ENCODE results near the gene MAP2K3.
"Not testable (repeated sequence)": the region's sequence is repeated elsewhere in the genome, so short reads cannot be mapped to it uniquely, and the experiment has no call there.

Gene MAP2K3

DNA sequence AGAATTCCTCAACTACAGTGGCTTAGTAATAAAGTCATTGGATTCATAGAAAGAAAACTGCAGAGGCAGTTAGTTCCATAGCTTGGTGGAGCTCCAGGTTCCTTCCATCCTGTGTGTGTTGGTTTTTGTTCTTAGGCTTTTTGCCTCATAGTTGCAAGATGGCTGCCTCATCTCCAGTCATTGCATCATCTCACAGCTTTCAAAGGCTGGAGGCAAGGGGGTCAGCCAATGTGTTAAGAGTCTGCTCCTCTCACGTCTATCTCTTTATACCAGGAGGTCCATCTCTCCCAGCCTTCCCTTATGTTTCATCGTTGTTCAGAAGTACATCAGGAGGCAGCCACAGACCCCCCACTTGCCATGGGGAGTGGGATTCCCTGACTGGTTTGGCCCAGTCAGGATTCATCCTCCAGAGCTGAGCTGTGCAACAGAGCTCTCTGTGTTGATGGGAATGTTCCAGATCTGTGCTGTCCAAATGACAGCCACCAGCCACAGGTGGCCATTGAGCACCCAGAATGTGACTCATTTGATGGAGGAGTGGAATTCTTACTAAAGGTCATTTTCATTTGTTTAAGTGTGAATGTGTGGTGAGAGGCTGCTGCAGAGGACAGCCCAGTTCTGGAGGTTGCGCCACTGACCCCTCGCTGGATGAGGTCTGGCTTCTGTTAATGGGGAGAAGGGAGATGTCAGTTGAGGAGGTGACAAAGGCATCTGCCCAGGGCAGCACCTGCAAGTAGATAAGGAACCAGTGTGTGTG is 52.2 kb downstream of the MAP2K3 start:
- DNase-seq = not testable (repeated sequence)

DNA sequence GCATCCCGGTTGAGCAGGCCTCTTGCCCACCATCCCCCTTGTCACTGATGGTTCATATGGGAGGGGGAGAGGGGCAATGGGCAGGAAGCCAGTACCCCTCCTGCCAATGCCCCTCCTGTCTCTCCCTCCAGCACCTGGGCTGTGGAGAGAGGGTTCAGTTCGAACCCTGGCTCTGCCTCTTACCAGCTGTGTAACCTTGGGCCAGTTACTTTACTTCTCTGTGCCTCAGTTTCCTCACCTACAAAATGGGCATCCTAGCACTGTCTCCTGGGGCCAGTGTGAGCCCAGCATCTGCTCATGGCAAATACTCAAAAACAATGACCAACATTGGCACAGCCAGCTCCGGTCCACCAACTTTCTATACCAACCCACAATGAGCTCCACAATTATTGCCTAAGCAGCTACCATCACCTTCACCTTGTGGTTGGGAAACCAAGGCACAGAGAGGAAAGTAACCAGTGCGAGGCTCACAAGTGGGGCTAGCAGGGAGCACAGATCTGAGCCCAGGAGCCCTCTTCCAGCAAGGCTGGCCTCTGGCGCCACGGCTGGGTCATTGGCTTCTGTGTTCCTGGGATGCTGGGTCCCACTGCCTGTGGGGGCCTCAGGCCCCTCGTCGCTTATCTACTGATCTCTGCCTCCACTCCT is 53.6 kb downstream of the MAP2K3 start:
- DNase-seq = not testable (repeated sequence)

DNA sequence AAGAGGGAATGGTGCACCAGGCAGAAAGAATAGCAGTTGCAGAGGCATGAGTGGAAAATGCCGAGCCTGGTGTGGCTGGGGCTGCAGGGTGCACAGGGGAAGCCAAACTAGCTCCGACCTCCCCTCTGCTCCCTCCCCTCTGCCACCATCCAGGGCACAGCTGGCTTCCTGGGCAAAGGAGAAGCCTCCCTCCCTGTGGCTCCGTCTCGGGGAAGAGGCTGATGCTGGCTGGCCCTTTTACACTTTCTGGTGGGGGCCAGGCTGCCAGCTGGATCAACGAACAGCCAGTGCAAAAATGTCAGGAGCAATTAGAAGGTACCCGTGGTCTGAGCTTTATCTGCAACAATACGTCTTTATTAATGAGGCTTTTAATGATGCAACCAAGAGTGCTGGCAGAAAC is 54.5 kb downstream of the MAP2K3 start:
- no peak for DNase-seq

DNA sequence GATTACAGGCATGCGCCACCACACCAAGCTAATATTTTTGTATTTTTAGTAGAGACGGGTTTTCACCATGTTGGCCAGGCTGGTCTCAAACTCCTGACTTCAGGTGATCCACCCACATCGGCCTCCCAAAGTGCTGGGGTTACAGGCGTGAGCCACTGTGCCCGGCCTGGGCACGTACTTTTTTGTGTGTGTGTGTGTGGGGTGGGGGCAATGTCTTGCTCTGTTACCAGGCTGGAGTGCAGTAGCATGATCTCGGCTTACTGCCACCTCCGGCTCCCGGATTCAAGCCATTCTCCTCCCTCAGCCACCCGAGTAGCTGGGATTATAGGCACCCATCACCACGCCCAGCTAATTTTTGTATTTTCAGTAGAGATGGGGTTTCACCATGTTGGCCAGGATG is 55.1 kb downstream of the MAP2K3 start:
- not testable (repeated sequence) for DNase-seq

DNA sequence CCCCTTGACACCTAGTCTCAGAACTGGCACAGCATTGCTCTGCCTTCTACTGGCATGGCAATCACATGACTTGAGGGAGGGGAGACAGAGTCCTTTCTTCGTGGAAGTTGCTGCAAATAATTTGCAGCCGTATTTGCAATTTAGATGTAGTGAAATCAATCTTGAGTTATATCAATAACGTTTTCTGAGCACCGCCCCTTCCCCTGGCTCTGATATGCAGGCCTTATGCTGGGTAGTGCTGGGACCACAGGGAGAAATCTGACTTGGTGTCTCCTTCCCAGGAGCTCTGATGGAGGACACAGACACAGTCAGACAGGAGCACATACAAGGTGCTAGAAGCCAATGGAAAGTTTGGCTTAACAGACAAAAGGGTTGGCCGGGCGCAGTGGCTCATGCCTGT is 55.9 kb downstream of the MAP2K3 start:
- DNase-seq = not testable (repeated sequence)

DNA sequence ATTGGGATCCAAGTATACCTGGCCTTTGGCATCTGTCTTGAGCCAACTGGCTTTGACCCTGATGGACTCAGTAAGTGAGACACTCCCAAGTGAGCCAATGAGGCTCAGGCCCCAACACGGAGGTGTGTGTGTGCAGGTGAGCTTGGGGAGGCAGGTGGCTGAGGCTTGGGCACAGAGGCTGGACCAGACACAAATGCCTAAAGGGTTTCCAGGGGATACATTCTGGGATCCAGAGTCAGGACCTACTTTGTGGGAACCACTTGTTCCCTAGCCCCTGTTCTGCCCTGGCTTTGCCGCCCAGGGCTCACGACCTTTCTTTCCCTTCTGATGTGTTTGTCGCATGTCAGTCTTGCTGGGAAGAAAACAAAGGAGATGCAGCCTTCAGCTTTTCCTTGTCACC is 56.8 kb downstream of the MAP2K3 start:
- not testable (repeated sequence) for DNase-seq

DNA sequence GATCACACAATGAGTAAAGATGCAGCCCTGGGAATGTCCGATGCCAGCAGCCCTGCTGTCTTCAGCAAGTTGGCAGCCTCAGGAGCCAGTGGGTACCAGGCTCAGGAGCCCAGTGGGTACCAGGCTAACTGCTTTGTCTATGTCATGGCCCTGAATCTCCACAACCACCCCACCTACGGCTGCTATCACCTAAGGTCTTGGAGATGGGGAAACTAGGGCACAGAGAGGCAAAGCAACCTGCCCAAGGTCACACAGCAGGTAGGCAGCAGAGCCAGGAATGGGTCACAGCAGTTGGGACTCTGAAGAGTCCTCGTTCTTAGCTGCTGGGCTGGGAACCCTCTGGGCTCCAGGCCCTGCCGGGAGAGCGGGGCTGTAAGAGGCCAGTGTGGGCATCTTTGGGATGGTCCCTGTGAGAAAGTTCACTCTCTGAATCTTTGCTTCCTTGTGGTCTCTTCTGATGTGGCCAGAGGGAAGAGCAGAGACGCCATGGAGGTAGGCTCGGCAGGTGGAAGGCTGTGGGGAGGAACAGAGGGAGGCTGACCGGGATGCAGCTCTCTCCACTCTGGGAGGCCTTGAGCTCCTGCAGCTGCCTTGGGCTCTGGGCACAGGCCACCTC is 57.5 kb downstream of the MAP2K3 start:
- not testable (repeated sequence) for DNase-seq

DNA sequence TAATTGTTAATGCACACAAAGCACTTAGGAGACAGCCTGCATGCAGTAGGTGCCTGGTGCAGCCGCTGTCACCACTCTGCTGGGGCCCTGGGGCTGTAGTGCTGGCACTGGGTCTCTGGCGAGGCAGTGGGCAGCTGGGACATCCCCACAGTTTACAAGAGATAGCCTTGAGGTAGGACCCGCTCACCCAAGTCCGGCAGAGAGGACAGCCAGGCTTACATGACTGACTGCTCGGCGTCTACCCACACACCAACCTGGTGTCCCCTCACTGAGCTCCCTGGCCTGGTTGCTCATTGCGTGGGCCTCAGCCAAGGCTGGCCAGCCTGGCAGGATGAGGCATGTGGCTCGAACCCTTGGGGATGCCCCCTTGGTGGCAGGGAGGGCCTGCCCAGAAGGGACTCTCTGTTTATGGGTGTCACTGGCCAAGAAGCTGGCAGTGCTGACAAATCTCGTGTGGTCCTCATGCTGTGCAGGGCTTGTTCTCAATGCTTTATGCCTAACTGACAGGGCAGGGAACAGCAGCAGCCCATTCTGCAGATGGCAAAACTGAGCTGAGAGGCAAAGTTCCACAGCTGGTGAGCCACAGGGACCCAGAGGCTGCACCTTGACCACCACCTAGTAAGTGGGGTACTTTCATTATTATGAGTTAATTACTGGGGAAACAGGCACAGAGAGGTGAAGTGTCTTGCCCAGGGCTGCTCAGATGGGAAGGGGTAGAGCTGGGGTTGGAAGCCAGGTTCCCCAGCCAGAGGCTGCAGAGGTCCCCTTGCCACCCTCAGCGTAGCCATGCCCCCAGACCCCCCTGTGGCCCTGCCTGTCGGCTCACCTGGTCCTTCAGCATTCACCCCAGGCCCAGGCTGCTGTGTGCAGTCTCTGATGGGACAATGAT is 58.8 kb downstream of the MAP2K3 start:
- not testable (repeated sequence) for DNase-seq

DNA sequence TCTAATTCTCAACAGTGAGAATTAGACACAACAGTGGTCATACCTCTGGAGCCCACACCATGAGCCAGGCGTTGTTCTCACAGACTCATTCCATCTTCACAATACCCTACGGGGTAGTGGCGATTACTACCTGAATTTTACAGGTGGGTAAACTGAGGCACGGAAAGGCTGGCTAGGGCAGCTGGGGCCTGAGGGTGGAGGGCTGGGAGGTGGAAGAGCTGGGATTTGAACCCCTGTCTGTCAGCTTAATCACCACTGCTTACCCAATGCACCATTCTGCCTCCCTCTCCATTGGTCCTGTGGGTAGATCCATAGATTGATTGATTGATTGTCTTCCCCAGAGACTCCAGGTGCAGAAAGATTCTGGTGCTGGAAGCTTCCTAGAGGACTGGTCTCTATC is 60.3 kb downstream of the MAP2K3 start:
- not testable (repeated sequence) for DNase-seq

DNA sequence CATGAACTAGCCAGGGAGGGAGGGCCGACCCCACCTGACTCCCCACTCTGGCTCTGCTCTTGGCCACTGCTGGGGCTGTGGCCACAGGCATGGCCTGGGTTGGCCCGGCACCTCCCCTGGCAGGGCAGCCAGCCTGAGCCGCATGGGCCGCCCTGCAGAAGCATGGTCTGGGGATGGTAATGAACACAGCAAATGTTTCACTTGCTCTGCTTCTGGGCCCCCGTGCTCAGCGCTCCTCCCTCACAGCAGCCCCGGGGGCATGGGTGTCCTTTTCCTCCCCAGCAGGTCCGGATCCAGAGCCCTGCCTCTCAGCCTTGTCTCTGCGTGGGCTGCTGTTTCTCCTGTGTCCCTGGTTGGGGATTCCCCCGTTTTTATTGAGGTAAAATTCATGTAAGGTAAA is 60.7 kb downstream of the MAP2K3 start:
- DNase-seq = no peak

DNA sequence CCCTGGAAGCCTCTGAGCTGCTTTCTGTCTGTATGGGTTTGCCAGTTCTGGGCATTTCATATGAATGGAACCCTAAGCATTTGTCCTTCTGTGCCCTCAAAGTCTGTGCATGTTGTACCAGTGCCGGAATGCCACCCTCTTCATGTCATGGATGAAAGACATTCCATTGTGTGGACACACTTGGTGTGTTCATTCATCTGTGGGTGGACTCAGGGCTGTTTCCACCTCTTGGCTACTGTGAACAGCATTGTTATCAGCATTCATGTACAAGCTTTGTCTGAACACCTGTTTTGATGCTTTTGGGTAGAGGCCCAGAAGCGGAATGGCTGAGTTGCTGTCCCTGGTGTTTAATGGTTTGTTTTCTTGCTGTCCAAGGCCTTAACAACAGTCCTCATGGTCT is 61.6 kb downstream of the MAP2K3 start:
- not testable (repeated sequence) for DNase-seq

DNA sequence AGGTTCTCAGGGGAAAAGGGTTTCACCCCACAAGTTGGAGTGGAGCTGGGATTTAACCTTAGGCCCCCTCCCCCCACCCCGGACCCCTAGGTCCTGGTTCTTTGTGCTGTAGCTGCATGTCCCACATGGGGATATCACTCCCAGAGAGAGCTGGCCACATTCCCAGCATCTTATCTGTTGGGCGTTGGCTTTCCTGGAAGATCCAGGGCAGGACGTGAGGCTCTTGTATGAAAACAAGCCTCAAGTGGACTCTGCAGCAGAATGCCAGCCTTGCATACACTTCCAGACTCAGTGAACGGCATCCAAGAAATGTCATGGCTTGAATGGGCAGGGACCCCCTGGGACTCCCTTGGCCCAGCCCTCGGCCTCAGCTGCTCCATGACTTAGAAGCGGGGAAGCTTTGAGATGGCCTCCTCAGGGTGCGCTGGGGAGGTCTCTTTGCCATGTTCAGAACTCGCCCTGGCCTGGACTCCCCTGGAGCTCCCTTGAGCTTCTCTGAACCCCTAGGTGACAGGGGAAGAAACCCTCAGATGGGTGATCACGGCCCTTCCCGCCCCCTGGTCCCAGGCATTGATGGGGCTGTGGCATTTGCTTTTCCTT is 62.2 kb downstream of the MAP2K3 start:
- not testable (repeated sequence) for DNase-seq

DNA sequence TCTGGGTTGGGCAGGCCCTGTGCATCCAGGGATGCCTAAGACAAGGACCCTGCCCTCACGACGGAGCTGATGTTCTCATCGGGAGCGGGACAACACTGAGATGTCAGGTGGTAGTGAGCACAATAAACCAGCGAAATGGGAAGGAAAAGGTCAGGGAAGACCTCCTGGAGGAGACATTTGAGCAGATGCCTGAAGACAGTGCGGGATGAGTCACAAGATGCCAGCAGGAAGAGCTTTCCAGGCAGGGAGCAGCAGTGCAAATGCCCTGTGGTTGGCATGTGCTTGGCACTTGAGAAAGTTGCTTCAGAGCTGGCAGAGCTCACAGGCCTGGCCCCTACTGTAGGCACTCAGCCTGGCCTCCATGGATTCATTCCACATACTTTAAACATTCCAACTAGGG is 63.1 kb downstream of the MAP2K3 start:
- not testable (repeated sequence) for DNase-seq

DNA sequence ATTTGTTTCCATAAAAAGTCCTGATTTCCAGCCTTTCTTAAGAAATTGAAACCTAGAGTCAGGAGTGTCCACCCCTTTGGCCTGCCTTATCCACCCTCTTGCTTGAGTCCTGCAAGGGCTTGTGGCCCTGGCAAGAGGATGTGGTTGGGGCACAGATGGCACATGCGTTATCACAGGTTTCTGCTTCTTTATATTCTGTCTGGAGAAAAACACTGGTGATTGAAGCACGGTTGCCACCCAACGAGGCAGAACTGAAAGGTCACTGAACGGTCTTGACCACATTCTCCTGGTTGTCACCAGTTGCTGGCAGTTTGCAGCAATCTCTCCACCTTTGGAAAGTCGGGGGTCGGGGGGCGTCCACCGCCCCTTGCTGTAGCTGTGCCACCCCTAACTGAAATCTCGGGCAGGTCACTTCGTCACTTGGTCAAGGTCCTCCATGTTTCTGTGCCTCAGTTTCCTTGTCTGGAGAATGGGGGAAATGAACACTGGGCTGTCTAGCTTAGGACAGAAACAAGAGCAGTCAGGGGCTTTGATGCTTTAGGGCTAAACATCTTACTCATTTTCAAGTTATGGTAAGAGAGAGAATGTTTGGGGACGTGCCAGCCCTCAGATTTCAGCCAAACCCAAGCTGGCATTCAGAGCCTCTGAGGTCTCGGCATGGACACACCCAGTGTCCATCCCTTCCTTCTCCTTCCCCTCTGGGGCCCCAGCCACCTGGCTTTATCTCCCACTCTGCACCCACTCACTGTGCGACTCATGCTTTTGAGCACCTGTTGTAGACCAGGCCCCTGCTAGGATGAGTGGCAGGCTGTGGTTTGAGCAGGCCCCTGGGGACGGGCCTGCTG is 63.8 kb downstream of the MAP2K3 start:
- not testable (repeated sequence) for DNase-seq

DNA sequence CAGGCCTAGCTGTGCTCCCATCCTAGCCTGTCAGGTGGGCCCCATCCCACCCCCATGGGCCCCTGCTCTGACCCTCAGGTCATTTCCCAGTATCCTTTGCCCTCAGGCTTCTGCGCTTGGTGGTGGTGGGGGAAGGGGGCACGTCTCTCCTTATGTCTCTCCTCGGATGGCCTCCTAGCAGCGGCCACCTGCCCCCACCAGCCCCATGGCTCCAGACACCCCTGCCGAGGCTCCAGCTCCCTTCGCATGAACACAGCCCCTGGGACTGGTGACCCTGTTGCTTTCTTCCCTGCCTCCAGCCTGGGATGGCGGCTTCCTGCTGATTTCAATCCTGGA is 64.4 kb downstream of the MAP2K3 start:
- not testable (repeated sequence) for DNase-seq

DNA sequence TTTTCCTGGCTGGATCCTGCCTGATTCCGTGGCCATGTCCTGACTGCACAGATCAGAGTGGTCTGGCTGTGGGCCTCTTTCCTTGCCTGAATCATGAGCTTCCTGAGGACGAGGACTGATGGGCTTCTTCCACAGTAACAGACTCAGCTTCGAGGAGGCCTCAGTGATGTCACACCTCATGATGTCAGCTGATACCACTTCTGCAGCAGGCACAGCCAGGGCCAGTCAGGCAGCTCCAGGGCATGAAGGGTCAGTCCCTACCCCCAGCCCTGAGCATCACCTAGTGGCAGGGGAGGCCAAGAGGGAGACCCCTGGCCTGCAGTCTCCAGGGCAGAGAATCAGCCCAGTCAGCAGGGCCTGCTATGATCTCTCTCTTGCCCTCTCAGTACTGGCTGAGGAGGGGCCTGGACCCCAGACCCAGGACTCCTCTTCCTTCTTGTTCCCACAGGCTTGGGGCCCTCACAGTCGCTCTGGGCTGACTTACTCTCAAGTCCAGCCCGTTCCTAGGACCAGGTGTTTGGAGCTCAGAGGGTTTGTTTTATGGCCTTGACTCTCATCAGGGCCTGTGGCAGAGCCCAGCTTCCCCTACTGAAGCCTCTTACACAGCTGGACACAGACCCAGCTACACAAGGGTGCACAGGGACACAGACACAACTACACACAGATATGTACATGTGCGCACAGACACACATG is 65.0 kb downstream of the MAP2K3 start:
- DNase-seq = not testable (repeated sequence)

DNA sequence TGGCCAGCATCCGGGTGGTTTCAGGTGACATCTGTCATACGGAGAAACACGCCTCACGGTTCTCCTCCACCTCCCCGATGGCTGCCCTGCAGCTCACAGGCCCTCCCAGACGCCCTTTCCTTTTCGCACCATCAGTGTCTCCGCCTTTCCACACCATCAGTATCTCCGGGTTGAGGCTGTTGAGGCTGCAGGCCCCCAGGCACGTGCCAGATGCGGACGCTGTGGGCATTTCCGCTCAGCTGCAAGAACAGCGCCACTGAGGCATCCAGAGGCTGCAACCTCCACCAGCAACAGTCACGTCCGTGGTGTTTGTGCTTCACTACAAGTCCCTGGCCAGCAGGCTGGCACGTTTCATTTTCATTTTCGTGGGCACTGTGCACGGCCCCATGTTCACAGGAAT is 66.0 kb downstream of the MAP2K3 start:
- DNase-seq = not testable (repeated sequence)

DNA sequence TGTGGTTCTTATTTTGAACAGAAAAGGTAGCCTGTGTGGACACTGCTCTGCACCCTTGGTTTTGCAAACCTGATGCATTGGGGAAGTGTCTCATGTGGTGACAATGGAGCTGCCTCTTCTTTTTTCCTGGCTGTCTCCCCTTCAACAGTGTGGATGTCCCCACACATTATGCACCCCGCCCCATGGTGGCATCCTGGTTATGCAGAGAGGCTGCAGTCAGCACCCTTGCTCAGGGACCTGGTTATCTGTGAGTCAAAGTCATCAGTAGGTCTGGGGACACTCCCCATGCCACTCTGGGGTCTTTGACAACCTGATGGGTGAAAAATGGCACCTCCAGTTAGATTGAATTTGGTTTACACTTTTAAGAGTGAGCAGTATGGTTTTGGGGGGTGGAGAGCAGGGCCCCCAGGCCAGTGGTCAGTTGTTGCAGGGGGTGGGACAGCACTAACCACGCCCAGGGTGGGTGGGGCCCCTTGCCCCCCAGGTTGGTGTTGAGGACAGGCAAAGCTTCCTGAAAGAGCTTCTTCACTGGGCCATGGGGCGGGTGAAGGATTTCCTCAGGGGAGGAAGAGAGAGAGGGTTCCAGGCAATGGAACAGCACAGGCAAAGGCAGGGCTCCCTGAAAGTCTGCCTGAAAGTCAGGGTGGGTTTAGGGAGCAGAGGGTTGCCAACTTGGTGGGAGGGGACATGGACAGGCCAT is 67.0 kb downstream of the MAP2K3 start:
- no peak for DNase-seq

DNA sequence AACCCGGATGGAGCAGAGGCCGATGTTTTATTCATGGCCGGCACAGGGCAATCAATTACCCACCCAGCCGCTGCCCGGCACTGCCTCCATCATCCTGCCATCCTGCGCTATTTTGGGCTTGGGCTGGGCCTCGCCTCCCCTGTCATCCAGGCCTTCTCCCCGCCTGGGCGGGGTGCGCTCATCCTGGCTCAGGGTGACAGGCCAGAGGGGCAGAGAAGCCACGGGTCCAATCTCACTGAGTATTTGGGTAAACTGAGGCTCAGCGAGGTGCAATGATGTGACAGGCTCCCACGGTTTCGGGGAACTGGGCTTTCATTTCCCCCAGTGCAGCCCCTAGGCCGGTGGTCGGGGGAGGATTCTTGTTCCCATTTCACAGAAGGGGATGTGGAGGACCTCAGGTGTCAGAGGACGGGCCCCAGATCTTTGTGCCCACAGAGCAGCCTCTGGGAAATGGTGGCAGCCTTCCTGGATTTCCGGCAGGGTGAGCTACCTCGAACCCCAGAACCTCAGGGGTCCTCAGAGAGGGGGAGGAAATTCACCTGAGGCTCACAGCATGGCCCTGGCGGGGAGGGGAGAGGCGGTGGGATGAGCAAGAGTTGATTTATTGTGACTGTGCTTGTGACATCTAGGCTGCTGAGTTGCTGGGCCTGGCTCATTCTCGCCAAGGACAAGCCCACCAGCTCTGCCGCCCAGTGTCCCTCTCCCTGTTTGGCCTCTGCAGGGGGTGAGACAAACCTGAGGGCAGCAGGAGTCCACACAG is 67.9 kb downstream of the MAP2K3 start:
- no peak for DNase-seq

DNA sequence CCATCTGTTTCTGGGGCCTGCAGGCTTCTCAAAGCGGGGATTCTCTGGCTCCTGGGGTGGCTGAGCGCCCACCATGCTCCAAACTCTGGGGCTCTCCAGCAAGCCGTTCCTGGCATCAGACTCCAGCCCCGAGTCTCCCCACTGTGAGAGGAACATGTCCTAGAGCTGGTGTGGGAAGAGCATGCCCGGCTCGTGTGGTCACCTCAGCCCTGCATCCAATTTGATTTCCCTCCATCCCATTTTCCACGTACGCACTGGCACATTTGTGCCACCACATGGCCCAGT is 68.4 kb downstream of the MAP2K3 start:
- no peak for DNase-seq

All from fibroblast of skin of right biceps (primary cell).